HG02870 (cell line): ENCODE results near the gene DMXL1.

ENCODE experiments used
- ATAC-seq: cut with Tn5 transposase; IDR thresholded peaks from one replicate; pipeline ENCODE4 v1.9.1; 2021; ENCODE audit warnings: mild to moderate bottlenecking, moderate library complexity; ENCODE audit not compliant: unreplicated experiment

The DMXL1 gene

GRCh38 chr5:119070828-119071560 lies at the start of gene DMXL1:
Gene DMXL1 (plus strand): TSS chr5:119071087. CDS start chr5:119071570, 483 bp downstream.
- ATAC-seq = peak; percentile 74

GRCh38 chr5:119021149-119021732 lies 49.6 kb upstream of the DMXL1 start:
- no peak for ATAC-seq

- peak; percentile 74 for ATAC-seq
Measured at GRCh38 chr5:119022017-119022745, 48.7 kb upstream of the DMXL1 start.

GRCh38 chr5:119022773-119023172 lies 48.1 kb upstream of the DMXL1 start:
- no peak for ATAC-seq

GRCh38 chr5:119028575-119028974 lies 42.3 kb upstream of the DMXL1 start:
- no peak for ATAC-seq

GRCh38 chr5:119031011-119031886 lies 39.6 kb upstream of the DMXL1 start:
- peak; percentile 77 for ATAC-seq

- ATAC-seq = peak; percentile 33
Measured at GRCh38 chr5:119031905-119032304, 39.0 kb upstream of the DMXL1 start.

GRCh38 chr5:119032656-119033055 lies 38.2 kb upstream of the DMXL1 start:
- peak; percentile 44 for ATAC-seq

GRCh38 chr5:119033135-119033534 lies 37.8 kb upstream of the DMXL1 start:
- no peak for ATAC-seq

- no peak for ATAC-seq
Measured at GRCh38 chr5:119036101-119036762, 34.7 kb upstream of the DMXL1 start.

- ATAC-seq = no peak
Measured at GRCh38 chr5:119037496-119038215, 33.2 kb upstream of the DMXL1 start.

GRCh38 chr5:119048246-119048645 lies 22.6 kb upstream of the DMXL1 start:
- ATAC-seq = no peak

- ATAC-seq = no peak
Measured at GRCh38 chr5:119049824-119050449, 20.9 kb upstream of the DMXL1 start.

- ATAC-seq = no peak
Measured at GRCh38 chr5:119054101-119054500, 16.8 kb upstream of the DMXL1 start.

GRCh38 chr5:119055294-119055693 lies 15.6 kb upstream of the DMXL1 start:
- no peak for ATAC-seq

- no peak for ATAC-seq
Measured at GRCh38 chr5:119058979-119059529, 11.8 kb upstream of the DMXL1 start.

- ATAC-seq = no peak
Measured at GRCh38 chr5:119059740-119060255, 11.1 kb upstream of the DMXL1 start.

- peak; percentile 87 for ATAC-seq
Measured at GRCh38 chr5:119063579-119064379, 7.1 kb upstream of the DMXL1 start.
